ENCODE data around the gene STAG2.
"Not testable (repeated sequence)": the region's sequence is repeated elsewhere in the genome, so short reads cannot be mapped to it uniquely, and the experiment has no call there.

The STAG2 gene

DNA sequence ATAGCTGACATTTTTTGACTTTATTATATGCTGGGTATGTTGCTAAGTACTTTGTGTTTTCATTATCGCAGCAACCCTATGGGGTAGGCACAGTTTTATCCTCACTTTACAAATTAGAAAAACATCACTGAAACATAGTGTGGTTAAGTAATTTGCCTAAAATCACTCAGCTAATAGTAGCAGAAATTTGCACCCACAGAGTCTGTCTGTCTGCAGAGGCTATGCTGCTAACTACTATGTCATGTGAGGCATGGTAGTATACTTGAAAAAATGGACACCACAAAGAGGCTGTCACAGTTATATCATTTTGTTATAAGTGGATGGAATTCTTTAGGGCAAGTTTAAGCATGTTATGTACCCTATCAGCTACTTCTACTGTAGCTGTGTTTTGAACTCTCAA, 69.0 kb downstream of the STAG2 start:
- no peak overlapping the region for H3K4me3 ChIP-seq (ENCODE audit: low read depth, low read length)

DNA sequence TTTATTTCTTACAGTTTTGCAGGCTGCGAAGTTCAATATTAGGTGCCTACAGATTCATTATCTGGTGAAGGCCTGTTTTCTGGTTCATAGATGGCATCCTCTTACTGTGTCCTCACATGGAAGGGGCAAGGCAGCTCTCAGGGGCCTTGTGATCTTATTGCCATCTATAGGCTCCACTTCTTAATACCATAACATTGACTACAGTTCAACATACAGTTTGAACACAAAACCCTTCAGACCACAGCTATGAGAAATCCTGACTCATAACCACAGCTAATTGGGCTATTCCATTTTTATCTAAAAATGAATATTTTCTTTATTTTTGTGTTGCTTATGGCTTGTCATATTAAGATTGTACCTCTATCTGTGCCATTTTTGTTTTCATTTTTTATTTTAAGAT, 72.3 kb downstream of the STAG2 start:
- H3K4me3 ChIP-seq (ENCODE audit: low read depth, low read length), result no peak overlapping the region

DNA sequence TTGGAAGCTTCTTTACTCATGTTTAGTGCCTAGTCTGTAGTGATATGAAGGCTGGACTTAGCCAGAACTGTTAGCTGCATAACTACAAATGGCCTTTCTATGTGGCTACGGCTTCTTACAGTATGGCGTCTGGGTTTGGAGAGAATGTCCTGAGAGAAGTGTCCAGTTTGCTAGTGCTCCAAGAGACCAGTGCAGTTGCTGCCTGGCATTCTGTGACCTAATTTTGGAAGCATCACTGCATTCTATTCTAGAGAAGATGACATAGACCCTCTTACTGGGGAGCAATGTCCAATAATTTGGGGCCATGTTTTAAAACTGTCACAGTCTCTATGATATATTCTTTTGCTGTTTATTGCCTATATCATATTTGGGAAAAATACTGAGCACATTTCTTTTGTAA, 74.2 kb downstream of the STAG2 start:
- no peak overlapping the region for H3K4me3 ChIP-seq (ENCODE audit: low read depth, low read length)

DNA sequence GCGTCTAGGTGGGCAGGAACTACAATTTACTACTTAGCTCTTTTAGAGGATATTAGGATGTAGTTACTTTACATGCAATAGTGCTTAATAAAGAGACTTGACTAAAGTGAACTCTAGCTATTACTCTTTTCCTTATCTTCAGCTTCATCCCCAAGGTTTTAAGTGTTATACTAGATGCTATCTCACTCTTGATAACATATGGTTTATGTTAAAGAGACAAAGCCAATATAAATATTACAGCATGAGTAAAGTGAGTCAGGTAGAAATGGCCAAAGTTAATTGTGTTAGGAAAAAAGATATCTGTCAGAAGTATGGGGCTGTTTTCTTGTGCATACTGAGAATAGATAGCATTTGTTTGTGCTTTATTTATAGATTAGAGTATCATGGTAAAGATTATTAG, 80.5 kb downstream of the STAG2 start:
- no peak overlapping the region for H3K4me3 ChIP-seq (ENCODE audit: low read depth, low read length)

DNA sequence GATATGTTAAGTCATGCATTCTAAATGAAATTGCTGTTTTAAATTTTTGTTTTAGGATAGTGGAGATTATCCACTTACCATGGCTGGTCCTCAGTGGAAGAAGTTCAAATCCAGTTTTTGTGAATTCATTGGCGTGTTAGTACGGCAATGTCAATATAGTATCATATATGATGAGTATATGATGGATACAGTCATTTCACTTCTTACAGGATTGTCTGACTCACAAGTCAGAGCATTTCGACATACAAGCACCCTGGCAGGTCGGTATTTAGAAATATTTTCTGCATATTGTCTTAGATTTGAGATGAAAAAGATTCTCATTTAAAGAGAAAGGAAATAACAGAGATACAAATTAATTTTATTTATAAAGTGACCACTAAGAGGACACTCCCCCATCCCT, 83.6 kb downstream of the STAG2 start:
- H3K4me3 ChIP-seq (ENCODE audit: low read depth, low read length), result no peak overlapping the region

DNA sequence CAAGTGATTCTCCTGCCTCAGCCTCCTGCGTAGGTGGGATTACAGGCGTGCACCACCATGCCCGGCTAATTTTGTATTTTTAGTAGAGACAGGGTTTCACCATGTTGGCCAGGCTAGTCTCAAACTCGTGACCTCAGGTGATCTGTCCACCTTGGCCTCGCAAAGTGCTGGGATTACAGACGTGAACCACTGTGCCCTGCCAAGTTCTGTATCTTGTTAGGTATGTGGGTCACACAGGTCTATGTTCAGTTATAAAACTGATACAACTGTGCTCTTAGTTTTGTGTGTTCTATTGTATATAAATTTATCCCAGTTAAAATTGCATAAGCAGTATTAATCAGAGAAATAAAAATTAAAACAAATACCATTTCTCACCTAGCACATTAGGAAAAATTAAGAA, 122.9 kb downstream of the STAG2 start:
- H3K4me3 ChIP-seq (ENCODE audit: low read depth, low read length), result not testable (repeated sequence)

DNA sequence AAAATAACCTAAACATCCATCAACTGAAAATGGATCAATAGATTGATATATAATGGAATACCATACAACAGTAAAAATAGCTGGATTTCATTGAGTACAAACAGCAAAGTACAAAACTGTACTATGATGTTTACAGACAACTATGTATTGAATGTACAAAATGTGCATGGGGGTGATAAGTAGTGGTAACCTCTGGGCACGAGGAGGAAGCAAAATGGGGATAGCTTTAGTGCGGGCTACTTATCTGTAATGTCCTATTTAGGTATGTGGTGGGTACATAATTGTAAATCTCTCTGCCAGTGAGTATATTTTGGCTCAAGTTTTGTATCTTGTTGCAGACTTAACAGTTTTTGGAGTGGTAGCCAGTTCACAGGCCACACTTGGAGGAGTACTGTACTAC, 123.6 kb downstream of the STAG2 start:
- no peak overlapping the region for H3K4me3 ChIP-seq (ENCODE audit: low read depth, low read length)

DNA sequence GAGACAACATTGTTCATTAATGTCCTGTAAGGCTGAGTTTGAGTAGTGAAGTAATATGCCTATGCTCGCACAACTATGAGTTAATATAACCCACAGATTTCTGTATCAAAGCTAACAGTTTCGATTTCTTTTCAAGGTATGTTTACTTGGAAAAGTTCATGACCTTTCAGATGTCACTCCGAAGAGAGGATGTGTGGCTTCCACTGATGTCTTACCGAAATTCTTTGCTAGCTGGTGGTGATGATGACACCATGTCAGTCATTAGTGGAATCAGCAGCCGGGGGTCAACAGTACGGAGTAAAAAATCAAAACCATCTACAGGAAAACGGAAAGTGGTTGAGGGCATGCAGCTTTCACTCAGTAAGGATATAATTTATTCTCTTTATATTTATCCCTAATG, 124.9 kb downstream of the STAG2 start:
- no peak overlapping the region for H3K4me3 ChIP-seq (ENCODE audit: low read depth, low read length)

DNA sequence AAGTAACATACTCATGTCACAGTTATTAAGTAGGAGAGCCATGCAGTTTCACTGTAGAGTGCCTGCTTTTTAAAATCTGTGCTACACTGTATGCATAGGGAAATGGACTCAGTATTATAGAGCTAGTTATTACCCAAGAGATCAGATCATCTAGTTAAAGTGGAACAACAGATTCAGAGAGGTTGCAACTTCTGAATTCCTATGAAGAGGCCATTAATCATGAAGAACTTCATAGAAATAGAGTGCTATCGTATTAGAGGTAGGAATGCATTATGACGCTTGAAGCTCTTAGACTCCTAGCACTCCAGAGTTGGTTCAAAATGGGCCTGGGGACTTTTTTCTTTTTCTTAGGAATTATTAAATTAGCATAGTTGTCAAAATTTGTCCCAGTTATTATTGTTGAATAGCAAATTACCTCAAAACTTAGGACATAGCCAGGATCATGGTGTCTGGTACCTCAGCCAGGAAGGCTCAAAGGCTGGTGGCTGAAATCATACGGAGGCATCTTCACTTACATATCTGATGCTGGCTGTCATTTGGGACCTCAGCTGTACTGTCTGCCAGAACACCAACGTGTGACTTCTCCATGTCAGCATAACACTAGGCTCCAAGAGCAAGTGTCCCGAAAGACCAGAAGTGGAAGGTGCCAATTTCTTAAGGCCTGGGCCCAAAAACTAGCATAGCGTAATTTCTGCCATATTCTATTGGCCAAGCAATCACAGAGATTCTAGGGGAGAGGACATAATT, 125.7 kb downstream of the STAG2 start:
- no peak overlapping the region for H3K4me3 ChIP-seq (ENCODE audit: low read depth, low read length)

DNA sequence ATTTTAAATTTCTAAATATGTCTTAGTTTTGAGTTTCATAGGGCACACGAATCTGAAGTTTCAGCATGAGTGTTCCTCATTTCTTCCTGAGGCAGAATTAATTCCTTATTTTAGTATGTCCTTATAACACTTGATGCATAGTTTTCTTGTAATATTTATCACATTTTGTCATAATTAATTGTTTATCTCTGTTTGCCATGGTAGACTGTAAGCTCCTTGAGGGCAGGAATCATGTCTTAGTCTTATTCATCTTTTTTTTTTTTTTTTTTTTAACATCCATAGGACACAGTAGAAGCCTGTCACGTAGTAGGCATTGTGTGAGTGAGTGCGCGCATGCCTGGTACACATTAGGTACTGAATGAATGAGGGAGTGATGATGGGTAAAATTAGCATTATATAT, 131.7 kb downstream of the STAG2 start:
- H3K4me3 ChIP-seq (ENCODE audit: low read depth, low read length), result no peak overlapping the region

DNA sequence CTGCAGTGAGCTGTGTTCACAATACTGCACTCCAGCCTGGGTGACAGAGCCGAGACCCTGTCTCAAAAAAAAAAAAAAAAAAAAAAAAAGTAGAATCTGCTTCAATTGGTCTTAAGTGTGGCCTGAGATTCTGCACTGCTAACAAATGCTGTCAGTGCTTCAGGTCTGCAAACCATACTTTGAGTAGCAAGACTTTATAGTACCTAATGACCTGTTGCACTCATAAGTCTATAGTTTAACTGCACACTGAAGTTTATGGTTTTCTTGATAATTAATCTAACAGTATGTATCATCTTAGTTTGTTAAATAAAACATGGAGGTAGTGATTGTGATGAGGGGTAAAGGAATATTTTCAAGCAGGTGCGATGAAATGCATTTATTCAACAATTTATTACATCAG, 135.6 kb downstream of the STAG2 start:
- H3K4me3 ChIP-seq (ENCODE audit: low read depth, low read length), result no peak overlapping the region

DNA sequence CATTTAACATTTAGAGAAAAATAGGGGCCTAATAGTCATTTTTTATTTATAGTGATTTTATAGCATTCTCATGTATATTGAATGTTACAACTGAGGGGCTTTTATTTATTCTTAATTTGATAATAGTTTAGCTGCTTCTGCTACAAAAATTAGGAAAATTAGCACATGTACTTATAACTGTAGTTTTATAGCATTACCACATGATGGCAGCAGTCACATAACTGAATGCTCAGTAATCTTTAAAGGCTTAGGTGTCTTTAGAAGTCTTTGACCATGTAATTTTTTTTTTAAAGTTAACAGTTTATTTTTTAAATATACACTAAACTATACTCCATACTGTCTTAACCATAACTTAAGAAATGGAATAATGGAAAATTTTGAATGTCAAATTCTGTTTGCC, 136.6 kb downstream of the STAG2 start:
- no peak overlapping the region for H3K4me3 ChIP-seq (ENCODE audit: low read depth, low read length)

DNA sequence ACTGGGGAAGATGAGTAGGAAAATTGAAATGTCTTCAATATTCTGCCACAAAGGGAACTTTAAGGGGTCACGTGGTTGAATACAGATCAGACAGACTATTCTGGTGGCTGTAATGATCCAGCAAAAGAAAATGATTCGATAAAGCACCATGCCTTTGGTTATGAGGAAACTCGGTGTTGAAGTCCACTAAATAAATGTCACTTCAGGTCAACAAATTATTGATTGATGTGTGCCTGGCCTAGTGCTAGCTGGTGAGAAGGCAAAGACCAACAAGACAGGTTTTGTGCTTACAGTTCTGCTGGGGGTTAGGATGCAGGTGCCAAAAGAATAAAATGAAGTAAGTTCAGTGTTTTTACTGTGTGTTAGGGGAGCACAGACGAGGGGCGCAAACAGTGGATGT, 142.5 kb downstream of the STAG2 start:
- no peak overlapping the region for H3K4me3 ChIP-seq (ENCODE audit: low read depth, low read length)

DNA sequence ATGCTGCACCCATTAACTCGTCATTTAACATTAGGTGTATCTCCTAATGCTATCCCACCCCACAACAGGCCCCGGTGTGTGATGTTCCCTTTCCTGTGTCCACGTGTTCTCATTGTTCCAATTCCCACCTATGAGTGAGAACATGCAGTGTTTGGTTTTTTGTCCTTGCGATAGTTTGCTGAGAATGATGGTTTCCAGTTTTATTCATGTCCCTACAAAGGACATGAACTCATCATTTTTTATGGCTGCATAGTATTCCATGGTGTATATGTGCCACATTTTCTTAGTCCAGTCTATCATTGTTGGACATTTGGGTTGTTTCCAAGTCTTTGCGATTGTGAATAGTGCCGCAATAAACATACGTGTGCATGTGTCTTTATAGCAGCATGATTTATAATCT, 143.0 kb downstream of the STAG2 start:
- not testable (repeated sequence) for H3K4me3 ChIP-seq (ENCODE audit: low read depth, low read length)

DNA sequence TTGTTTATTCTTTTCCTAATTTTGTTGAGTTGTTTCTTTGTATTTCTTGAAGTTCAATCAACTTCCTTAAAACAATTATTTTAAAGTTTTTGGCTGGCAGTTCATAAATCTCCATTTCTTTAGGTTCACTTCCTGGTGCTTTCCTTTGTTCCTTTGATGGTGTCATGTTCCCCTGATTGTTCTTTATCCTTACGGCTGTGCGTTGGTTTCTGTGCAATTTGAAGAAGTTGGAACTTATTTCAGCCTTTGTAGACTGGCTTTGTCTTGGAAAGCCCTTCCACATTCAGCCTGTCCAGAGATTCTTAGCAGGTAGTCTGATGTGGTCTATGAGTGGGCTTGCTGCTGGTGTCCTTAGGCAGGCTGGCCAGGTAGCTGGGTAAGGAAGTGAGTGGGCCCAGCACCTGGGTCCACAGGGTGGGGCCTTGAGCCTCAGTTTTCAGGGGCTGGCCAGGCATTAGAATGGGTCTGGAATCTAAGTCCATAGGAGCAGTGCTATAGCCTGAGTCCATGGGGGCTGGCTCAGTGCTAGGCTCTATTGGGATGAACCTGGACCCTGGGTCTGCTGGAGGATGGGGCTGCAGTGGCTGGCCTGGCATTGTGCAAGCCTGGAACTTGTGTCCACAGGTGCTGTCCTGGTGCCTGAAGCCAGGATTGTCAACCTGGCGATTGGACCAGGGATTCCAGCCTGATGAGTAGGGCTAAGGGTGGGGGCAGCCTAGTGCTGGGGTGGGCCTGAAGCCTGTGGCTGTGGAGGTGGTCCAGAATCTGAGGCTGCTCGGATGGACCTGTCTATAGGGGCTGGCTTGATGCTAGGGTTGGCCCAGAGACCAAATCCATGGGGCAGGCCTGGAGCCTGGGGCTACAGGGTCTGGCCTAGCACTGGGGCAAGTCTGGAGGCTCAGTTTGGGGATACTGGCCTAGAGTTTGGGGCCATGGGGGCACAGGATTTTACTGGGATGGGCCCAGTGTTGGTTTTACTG, 152.4 kb downstream of the STAG2 start:
- no peak overlapping the region for H3K4me3 ChIP-seq (ENCODE audit: low read depth, low read length)

DNA sequence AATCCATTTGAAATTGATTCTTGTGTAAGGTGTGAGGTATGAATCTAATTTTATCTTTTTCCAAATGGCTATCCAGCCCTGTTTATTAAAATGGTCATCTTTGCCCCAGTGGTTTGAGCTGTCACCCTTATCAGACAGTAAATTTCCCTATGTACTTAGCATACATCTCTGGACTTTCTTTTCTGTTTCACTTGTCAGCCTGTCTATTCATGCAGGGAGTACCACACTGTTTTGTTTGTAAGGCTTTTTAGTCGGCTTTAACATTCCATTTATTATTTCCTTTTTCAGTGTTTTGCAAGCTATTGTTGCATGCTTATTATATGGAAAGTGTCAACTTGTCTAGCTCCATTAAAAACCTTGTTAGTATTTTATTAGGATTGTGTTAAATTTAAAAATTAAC, 155.8 kb downstream of the STAG2 start:
- H3K4me3 ChIP-seq (ENCODE audit: low read depth, low read length), result no peak overlapping the region

DNA sequence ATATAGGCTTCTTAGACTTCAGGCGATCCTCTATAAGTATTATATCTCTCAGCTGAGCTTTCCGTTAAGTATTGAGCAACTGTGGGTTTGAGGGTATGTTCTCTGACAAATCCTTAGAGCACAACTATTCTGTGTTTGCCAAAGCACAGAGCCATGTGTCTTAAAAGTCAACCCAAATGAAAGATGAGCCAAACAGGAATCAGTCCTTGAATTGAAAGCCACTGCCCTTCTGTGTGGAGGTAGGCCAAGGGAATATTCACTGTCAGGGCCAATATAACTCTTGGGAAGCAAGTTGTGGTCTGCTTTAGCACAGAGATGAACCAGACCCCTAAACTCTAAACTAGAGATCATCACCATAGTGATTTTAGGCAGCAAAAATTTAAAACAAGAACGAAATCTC, 164.0 kb downstream of the STAG2 start:
- H3K4me3 ChIP-seq (ENCODE audit: low read depth, low read length), result no peak overlapping the region

DNA sequence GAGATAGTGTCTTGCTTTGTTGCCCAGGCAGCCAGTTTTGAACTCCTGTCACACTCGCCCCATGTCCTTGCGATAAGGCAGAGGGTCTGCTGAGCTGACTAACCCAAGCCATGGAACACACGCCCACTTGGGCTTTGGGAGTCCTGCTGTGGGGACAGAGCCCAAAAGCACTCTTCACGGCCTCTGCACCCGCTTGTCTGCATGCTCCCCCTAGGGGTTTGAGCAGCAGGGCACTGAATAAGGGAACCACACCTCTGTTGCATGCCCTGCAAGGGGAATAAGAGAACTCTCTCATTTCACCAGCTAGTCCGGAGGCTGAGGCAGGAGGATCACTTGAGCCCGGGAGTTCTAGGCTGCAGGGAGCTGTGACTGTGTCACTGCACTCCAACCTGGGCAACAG, 166.0 kb downstream of the STAG2 start:
- H3K4me3 ChIP-seq (ENCODE audit: low read depth, low read length), result no peak overlapping the region

DNA sequence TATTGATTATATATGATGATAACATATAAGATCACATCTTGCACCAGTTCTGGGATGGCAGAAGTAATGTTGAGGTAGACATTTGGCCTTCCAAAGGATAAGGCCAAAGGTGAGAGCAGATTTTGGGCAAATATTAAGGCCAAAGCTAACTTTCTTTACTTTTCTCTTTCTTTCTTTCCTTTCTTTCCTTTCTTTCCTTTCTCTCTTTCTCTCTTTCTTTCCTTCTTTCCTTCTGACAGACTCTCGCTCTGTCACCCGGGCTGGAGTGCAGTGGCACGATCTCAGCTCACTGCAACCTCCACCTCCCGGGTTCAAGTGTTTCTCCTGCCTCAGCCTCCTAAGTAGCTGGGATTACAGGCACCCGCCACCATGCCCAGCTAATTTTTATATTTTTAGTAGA, 170.9 kb downstream of the STAG2 start:
- not testable (repeated sequence) for H3K4me3 ChIP-seq (ENCODE audit: low read depth, low read length)

DNA sequence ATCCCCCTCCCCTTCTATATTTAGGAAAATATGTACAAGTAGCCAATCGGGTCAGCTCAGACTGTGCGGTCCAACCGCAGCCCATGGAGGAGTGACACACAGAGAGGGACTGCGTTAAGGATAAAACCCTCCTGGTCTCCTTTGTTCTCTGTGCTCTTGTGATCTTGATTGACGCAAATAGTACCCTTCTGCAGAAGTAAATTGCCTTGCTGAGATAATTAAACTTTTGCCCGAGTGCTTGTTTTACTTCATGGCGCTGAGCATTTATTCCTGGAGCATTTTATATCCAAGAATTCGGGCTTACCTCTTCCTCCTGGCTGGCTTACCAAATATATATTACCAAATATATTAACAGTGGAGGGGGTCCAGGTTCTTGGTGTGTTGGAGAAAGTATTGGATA, 184.2 kb downstream of the STAG2 start:
- H3K4me3 ChIP-seq (ENCODE audit: low read depth, low read length), result no peak overlapping the region

DNA sequence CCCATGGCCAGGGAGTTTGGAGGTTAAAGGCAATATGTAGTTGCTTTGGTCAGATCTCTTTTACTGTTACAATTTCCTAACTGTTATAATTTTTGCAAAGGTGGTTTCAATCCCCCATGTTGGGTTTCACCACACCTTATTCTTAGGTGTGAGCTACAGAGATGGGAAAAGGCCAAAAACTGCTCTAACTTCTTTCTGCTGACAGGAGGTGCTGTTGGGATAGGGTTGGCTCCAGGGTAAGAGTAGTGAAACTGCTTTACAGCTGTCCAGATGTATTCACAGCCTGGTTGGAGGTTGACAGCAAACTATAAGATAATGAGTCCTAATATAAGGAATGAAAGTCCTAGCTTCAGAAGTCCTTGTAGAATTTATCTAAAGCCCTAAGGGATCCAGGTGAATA, 189.7 kb downstream of the STAG2 start:
- H3K4me3 ChIP-seq (ENCODE audit: low read depth, low read length), result no peak overlapping the region
